ENCODE data around the gene ARMH1. TPM values are rescaled to one million over a fixed set of nuclear protein-coding genes. Genes with fewer than 3 reads are reported as not detected.
"Not testable (repeated sequence)": the region's sequence is repeated elsewhere in the genome, so short reads cannot be mapped to it uniquely, and the experiment has no call there.

Gene ARMH1
- total and polyA plus RNA-seq, 2 experiments from 2014 or later, result 2.8 to 5.7 TPM

DNA sequence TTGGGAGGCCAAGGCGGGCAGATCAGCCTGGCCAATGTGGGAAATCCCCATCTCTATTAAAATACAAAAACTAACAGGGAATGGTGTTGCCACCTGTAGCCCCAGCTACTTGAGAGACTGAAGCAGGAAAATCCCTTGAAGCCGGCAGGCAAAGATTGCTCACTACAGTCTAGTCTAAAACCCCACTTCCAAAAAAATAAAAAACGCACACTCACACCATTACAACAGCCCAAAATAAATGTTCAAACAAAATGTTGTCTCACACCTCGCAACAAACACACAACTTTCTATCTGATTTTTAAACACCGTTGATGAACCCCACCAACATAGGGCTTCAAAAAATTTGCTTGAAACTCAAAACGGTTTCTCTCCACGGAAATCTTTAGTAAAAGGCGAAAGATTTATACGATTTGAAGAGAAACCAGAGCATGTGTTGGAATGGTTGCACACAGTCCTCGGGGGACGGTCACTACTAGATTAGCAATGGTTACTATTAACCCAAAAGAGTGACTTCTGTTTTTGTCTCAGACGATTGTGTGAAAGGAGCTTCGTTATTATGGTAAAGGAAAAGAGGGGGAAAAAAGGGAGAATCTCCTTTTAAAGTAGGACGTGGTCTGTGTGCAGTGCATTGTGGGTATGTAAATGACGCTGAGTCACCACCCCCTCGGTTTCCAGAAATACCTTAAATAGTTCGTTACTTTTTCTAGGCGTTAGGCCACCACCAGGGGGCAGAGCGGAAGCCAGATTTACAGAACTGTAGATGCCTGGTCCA lies 56.4 kb downstream of the ARMH1 start, which contains the start of gene RNU5D-1:
Gene RNU5D-1 (minus strand): TSS at position 430 of the 772 bp plus-strand sequence.
- TF ChIP-seq, protein P1, sequence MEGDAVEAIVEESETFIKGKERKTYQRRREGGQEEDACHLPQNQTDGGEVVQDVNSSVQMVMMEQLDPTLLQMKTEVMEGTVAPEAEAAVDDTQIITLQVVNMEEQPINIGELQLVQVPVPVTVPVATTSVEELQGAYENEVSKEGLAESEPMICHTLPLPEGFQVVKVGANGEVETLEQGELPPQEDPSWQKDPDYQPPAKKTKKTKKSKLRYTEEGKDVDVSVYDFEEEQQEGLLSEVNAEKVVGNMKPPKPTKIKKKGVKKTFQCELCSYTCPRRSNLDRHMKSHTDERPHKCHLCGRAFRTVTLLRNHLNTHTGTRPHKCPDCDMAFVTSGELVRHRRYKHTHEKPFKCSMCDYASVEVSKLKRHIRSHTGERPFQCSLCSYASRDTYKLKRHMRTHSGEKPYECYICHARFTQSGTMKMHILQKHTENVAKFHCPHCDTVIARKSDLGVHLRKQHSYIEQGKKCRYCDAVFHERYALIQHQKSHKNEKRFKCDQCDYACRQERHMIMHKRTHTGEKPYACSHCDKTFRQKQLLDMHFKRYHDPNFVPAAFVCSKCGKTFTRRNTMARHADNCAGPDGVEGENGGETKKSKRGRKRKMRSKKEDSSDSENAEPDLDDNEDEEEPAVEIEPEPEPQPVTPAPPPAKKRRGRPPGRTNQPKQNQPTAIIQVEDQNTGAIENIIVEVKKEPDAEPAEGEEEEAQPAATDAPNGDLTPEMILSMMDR (IDR thresholded peaks at IDR 0.05; ENCODE audit: low read depth, low read length), result peak; percentile 77
- DNase-seq (ENCODE audit: low read depth in 1 of 2, low spot score in 1 of 2), result peak; percentile 97 to 98
- H3K27me3 ChIP-seq, result no peaks in the 10 kb centered on the region
- no peaks in the 10 kb centered on the region for H3K36me3 ChIP-seq
- no peak within 1 kb of the TSS for H3K4me3 ChIP-seq
- no peaks in the 10 kb centered on the region for H3K4me1 ChIP-seq (ENCODE audit: low read depth)
- H3K27ac ChIP-seq, result peak within 1 kb of the TSS; percentile 99
- no peaks in the 10 kb centered on the region for H3K9me3 ChIP-seq (ENCODE audit: low read depth)

DNA sequence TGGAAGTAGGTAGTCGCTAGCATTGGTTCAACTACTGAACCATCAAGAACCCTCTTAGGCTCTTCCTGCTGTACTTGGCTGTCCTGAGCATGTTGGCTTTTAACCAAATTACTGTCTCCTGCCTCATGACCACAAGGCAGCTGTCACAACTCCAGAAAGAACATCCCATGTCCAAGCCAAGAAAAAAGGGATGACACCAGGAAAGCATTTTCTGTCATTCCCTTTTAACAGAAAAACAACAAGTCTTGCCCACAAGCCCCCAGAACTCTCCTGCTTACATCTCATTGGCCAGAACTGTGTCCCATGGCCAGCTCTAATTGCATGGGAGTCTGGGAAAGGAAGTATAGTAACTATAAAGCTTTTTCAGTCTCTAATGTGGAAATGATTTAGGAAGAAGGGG lies 58.9 kb downstream of the ARMH1 start:
- TF ChIP-seq, protein P1 (IDR thresholded peaks at IDR 0.05; ENCODE audit: low read depth, low read length), result no peak
- H3K4me3 ChIP-seq, result no peak overlapping the region
- H3K9me3 ChIP-seq (ENCODE audit: low read depth), result no peaks in the 10 kb centered on the region
- H3K36me3 ChIP-seq, result no peaks in the 10 kb centered on the region
- H3K4me1 ChIP-seq (ENCODE audit: low read depth), result no peaks in the 10 kb centered on the region
- DNase-seq (ENCODE audit: low read depth in 1 of 2, low spot score in 1 of 2), result peak in 1 of 2 donors; percentile 71
- H3K27me3 ChIP-seq, result no peaks in the 10 kb centered on the region
- no peak overlapping the region for H3K27ac ChIP-seq

DNA sequence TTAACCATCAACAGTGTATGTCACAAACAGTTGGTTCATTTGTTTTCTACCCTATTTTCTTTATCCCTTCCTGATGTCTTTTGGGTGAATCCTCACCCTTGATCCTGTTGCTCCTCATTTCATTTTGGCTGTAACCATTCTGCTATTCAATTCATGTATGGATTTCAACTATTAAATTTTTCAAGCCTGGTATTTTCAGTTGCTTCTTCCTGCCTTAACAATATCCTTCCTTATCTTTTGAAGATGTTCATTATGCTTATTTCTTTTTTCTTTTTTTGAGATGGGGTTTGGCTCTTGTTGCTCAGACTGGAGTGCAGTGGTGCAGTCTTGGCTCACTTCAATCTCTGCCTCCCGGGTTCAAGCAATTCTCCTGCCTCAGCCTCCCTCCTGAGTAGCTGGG lies 59.3 kb downstream of the ARMH1 start:
- Histone ChIP-seq H3K9me3 (ENCODE audit: low read depth) (no peaks in the 10 kb centered on the region), H3K27ac (no peak overlapping the region), H3K4me1 (ENCODE audit: low read depth) (no peaks in the 10 kb centered on the region), H3K36me3 (no peaks in the 10 kb centered on the region), H3K4me3 (no peak overlapping the region), H3K27me3 (no peaks in the 10 kb centered on the region)
- TF ChIP-seq, protein P1 (IDR thresholded peaks at IDR 0.05; ENCODE audit: low read depth, low read length), result no peak
- no peak for DNase-seq (ENCODE audit: low read depth in 1 of 2, low spot score in 1 of 2)

DNA sequence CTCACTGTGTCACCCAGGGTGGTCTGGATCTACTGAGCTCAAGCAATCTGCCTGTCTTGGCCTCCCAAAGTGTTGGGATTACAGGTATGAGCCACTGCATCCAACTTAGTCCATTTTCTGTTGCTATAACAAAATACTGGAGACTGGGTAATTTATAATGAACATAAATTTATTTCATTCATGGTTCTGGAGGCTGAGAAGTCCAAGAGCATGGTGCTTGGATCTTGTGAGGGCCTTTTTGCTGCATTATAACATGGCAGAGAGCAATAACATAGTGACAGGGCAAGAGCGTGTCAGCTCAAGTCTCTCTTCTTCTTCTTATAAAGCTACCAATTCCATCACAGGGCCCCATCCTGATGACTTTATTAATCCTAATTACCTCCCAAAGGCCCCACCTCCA lies 61.5 kb downstream of the ARMH1 start:
- no peaks in the 10 kb centered on the region for H3K36me3 ChIP-seq
- H3K9me3 ChIP-seq (ENCODE audit: low read depth), result no peaks in the 10 kb centered on the region
- H3K27ac ChIP-seq, result no peak overlapping the region
- H3K4me3 ChIP-seq, result no peak overlapping the region
- H3K4me1 ChIP-seq (ENCODE audit: low read depth), result no peaks in the 10 kb centered on the region
- DNase-seq (ENCODE audit: low read depth in 1 of 2, low spot score in 1 of 2), result no peak
- no peaks in the 10 kb centered on the region for H3K27me3 ChIP-seq
- TF ChIP-seq, protein P1 (IDR thresholded peaks at IDR 0.05; ENCODE audit: low read depth, low read length), result no peak

DNA sequence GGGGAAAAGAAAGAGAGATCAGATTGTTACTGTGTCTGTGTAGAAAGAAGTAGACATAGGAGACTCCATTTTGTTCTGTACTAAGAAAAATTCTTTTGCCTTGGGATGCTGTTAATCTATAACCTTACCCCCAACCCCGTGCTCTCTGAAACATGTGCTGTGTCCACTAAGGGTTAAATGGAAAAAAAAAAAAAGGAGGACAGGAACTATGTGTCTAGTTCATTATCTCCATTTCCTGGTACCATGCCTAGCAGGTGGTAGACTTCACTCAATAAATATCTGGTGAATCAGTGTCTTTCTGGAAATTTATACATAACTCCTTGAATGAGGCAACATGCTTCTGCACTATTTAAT lies 64.4 kb downstream of the ARMH1 start:
- not testable (repeated sequence) for H3K27me3 ChIP-seq; DNase-seq (ENCODE audit: low read depth in 1 of 2, low spot score in 1 of 2); H3K36me3 ChIP-seq; H3K4me1 ChIP-seq (ENCODE audit: low read depth); H3K9me3 ChIP-seq (ENCODE audit: low read depth)
- peak overlapping the region; percentile 67 for H3K4me3 ChIP-seq
- H3K27ac ChIP-seq, result peak overlapping the region; percentile 80

DNA sequence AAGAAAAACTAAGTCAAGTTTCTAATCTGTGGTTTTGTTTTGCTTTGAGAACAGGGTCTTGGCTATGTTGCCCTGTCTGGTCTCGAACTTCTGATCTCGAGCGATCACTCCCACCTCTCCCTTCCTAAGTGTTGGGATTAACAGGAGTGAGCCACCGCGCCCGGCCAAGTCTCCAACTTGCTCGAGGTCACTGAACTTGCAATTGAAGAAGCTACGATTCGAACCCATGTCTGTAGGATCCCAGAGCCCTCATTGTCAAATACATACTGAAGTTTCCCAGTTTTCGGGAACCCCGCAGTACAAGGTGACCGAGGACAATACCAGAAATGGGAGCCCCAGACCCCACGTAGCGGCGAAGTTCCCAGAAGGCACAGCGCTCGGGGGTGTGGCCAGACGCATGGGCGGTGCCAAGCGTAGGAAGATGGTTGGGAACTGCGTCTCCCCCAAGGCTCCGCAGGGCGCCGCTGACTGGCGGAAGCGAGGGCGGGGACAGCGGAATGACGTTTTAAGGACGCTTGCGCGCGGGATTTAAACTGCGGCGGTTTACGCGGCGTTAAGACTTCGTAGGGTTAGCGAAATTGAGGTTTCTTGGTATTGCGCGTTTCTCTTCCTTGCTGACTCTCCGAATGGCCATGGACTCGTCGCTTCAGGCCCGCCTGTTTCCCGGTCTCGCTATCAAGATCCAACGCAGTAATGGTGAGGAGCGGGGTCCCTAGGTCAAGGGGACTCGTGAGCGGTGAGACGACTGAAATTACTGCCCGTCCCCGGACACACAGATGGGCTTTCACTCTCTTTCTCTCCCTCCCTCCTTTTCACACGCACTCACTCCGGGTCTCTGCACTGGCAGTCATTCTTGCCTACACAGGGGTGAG lies 65.0 kb downstream of the ARMH1 start, which contains the start of gene KIF2C:
Gene KIF2C (plus strand): TSS at position 531 of the 872 bp plus-strand sequence. CDS start 96 bp downstream, at position 627.
- TF ChIP-seq, protein P1 (IDR thresholded peaks at IDR 0.05; ENCODE audit: low read depth, low read length), result no peak

More for the DNA sequence above, 65.0 kb downstream of the ARMH1 start, which contains the start of gene KIF2C:
- H3K9me3 ChIP-seq (ENCODE audit: low read depth), result no peaks in the 10 kb centered on the region
- no peaks in the 10 kb centered on the region for H3K4me1 ChIP-seq (ENCODE audit: low read depth)
- no peaks in the 10 kb centered on the region for H3K36me3 ChIP-seq
- DNase-seq (ENCODE audit: low read depth in 1 of 2, low spot score in 1 of 2), result peak; percentile 97 to 99
- peak within 1 kb of the TSS; percentile 80 for H3K27ac ChIP-seq
- H3K4me3 ChIP-seq, result peak within 1 kb of the TSS; percentile 67
- H3K27me3 ChIP-seq, result no peaks in the 10 kb centered on the region
